KMS-11 (cell line): ENCODE data around the gene GGN.
"Not testable (repeated sequence)": the region's sequence is repeated elsewhere in the genome, so short reads cannot be mapped to it uniquely, and the experiment has no call there.

ENCODE experiments used
- H2AFZ ChIP-seq: fragments of 200-600 bp; sonication (generic); 2 replicates; pipeline ENCODE4 v1.6.1; 2016; ENCODE audit warnings: antibody characterized with exemption, mixed run types, low read depth
- H3K27ac ChIP-seq: fragments of 200-600 bp; sonication (generic); 2 replicates; pipeline ENCODE4 v1.6.1; 2016; ENCODE audit warnings: mild to moderate bottlenecking, mixed run types
- H3K27me3 ChIP-seq: fragments of 200-600 bp; sonication (generic); 2 replicates; pipeline ENCODE4 v1.6.1; 2017; ENCODE audit warnings: mild to moderate bottlenecking, low read depth, mixed run types, moderate library complexity; ENCODE audit not compliant: insufficient read depth
- H3K36me3 ChIP-seq: fragments of 200-600 bp; sonication (generic); 2 replicates; pipeline ENCODE4 v1.6.1; 2017; ENCODE audit warnings: mild to moderate bottlenecking, mixed run types; ENCODE audit not compliant: insufficient read depth
- H3K4me1 ChIP-seq: fragments of 200-600 bp; sonication (generic); 2 replicates; pipeline ENCODE4 v1.6.1; 2016; ENCODE audit warnings: mild to moderate bottlenecking, low read depth, mixed run types; ENCODE audit not compliant: poor library complexity, severe bottlenecking
- H3K4me2 ChIP-seq: fragments of 200-600 bp; sonication (generic); 2 replicates; pipeline ENCODE4 v1.7.0; 2016; ENCODE audit warnings: mild to moderate bottlenecking, mixed run types
- H3K4me3 ChIP-seq: fragments of 200-600 bp; sonication (generic); IDR thresholded peaks from 2 replicates; pipeline ENCODE4 v1.6.1; 2017; ENCODE audit warnings: low read depth, low read length, mixed read lengths; ENCODE audit not compliant: insufficient read depth
- H3K79me2 ChIP-seq: fragments of 200-600 bp; sonication (generic); 2 replicates; pipeline ENCODE4 v1.6.1; 2016; ENCODE audit warnings: low read depth, mixed run types; ENCODE audit not compliant: insufficient read depth
- H3K9ac ChIP-seq: fragments of 200-600 bp; sonication (generic); 2 replicates; pipeline ENCODE4 v1.6.1; 2016; ENCODE audit warnings: mild to moderate bottlenecking, mixed run types
- H4K20me1 ChIP-seq: fragments of 200-600 bp; sonication (generic); 2 replicates; pipeline ENCODE4 v1.6.1; 2016; ENCODE audit warnings: mild to moderate bottlenecking, mixed run types; ENCODE audit not compliant: insufficient read depth
- TF ChIP-seq, protein P1 (sequence below): fragments of 200-600 bp; sonication (generic); conservative IDR thresholded peaks from 2 replicates; pipeline ENCODE4 v1.6.1; 2017; ENCODE audit warnings: low read depth, mild to moderate bottlenecking, antibody characterized with exemption, low read length, moderate library complexity, mixed read lengths

Gene GGN

DNA sequence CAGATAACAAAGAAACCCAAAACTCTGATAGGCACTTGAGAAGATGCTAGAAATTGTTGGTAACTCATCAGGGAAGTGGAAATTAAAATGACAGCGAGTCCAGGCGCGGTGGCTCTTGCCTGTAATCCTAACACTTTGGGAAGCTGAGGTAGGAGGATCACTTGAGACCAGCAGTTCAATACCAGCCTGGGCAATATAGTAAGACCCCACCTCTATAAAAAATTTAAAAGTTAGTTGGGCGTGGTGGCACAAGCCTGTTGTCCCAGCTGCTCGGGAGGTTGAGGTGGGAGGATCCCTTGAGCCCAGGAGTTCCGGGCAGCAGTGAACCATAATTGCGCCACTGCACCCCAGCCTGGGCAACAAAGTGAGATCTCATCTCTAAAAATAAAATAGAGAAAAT lies 43.1 kb upstream of the GGN start:
- no peak overlapping the region for H3K9ac ChIP-seq
- TF ChIP-seq, protein P1, sequence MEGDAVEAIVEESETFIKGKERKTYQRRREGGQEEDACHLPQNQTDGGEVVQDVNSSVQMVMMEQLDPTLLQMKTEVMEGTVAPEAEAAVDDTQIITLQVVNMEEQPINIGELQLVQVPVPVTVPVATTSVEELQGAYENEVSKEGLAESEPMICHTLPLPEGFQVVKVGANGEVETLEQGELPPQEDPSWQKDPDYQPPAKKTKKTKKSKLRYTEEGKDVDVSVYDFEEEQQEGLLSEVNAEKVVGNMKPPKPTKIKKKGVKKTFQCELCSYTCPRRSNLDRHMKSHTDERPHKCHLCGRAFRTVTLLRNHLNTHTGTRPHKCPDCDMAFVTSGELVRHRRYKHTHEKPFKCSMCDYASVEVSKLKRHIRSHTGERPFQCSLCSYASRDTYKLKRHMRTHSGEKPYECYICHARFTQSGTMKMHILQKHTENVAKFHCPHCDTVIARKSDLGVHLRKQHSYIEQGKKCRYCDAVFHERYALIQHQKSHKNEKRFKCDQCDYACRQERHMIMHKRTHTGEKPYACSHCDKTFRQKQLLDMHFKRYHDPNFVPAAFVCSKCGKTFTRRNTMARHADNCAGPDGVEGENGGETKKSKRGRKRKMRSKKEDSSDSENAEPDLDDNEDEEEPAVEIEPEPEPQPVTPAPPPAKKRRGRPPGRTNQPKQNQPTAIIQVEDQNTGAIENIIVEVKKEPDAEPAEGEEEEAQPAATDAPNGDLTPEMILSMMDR = no peak
- peaks cover 3% of the 10 kb centered on the region for H3K4me1 ChIP-seq
- H3K4me2 ChIP-seq = no peak overlapping the region
- no peaks in the 10 kb centered on the region for H4K20me1 ChIP-seq
- no peak overlapping the region for H3K4me3 ChIP-seq
- H3K79me2 ChIP-seq = no peaks in the 10 kb centered on the region
- no peaks in the 10 kb centered on the region for H3K36me3 ChIP-seq
- H2AFZ ChIP-seq = no peak overlapping the region
- H3K27ac ChIP-seq = no peak overlapping the region
- 0 out of 2 replicates have a peak, but pooled peaks cover 4% of the 10 kb centered on the region for H3K27me3 ChIP-seq

DNA sequence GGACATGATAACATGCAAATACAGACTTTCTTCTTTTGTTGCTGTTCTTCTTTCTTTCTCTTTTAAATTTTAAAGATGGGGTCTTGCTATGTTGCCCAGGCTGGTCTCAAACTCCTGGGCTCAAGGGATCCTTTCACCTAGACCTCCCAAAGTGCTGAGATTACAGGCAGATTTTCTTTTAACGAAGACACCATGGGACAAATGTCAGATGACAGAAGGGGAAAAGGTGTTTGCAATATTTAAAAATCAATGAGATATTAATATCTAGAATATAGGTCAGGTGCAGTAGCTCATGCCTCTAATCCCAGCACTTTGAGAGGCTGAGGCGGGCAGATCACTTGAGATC lies 42.0 kb upstream of the GGN start:
- H3K79me2 ChIP-seq = no peaks in the 10 kb centered on the region
- H3K27me3 ChIP-seq = 0 out of 2 replicates have a peak, but pooled peaks cover 4% of the 10 kb centered on the region
- no peak overlapping the region for H3K9ac ChIP-seq
- no peaks in the 10 kb centered on the region for H3K36me3 ChIP-seq
- H2AFZ ChIP-seq = 0 out of 2 replicates have a peak overlapping the region, but pooled peaks have one; percentile 2
- no peaks in the 10 kb centered on the region for H4K20me1 ChIP-seq
- no peak overlapping the region for H3K27ac ChIP-seq
- TF ChIP-seq, protein P1 = no peak
- H3K4me3 ChIP-seq = no peak overlapping the region
- peaks cover 3% of the 10 kb centered on the region for H3K4me1 ChIP-seq
- no peak overlapping the region for H3K4me2 ChIP-seq

DNA sequence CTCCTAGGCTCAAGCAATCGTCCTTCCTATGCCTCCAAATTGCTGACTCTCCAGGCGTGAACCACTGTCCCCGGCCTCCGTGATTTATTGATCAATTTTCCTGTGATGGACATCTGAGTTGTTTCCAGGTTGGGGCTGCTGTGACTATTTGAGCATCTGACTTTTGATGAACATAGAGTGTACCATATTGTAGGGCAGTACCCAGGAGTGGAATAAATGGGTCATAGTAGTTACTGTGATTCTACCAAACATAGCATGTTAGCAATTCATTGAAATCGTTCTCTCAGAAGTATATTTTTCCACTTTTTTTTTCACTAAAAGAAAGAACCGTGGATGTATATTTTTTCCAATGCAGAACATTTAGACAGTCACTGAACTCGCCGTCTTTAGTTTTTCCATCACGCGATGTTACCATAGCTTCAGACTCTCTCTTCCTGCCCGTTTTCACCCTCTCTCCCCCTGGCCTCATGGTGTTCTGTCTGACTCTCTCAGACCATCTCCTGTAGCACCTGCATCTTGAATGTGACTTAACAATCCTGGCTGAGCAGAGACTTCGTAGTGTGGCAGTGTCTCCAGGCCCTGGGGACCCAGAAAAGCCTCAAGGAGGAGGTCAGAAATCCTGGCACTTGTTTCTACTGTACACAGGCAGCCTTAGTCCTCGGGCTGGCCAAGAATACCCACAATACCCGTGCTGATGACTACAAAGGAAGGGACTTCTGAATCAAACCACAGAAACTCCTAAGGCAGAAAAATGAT lies 41.4 kb upstream of the GGN start:
- Histone ChIP-seq H3K79me2 (no peaks in the 10 kb centered on the region), H3K9ac (no peak overlapping the region), H3K4me1 (peaks cover 3% of the 10 kb centered on the region), H3K27me3 (0 out of 2 replicates have a peak, but pooled peaks cover 4% of the 10 kb centered on the region), H4K20me1 (no peaks in the 10 kb centered on the region), H2AFZ (0 out of 2 replicates have a peak overlapping the region, but pooled peaks have one; percentile 2), H3K4me2 (no peak overlapping the region), H3K36me3 (no peaks in the 10 kb centered on the region), H3K27ac (no peak overlapping the region), H3K4me3 (no peak overlapping the region)
- TF ChIP-seq, protein P1 = no peak

DNA sequence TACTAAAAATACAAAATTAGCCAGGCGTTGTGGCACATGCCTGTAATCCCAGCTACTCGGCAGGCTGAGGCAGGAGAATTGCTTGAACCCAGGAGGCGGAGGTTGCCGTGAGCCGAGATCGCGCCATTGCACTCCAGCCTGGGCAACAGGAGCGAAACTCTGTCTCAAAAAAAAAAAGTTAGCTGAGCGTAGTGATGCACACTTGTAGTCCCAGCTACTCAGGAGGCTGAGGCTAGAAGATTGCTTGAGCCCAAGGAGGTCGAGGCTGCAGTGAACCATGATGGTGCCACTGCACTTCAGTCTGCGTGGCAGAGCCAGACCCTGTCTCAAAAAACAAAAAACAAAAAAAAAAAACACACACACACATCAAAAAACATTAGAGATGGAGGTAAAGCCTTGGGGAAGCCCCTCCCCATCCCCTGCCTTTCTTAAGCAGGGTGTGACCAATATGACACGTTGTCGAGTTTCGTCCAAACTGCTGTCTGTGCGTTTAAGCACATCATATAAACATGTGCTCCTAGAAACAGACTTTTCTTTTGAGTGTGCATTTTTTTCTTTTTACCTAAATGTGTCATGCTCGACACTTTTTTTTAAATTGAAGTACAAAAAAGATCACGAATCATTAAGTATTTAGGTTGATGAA lies 39.3 kb upstream of the GGN start:
- H3K36me3 ChIP-seq, H3K4me1 ChIP-seq, H3K9ac ChIP-seq, H3K79me2 ChIP-seq, H3K4me2 ChIP-seq, H3K27ac ChIP-seq, H2AFZ ChIP-seq, H3K27me3 ChIP-seq, H4K20me1 ChIP-seq, H3K4me3 ChIP-seq: not testable (repeated sequence)
